ENCODE results near the gene MED31. TPM values are rescaled to one million over a fixed set of nuclear protein-coding genes. Genes with fewer than 3 reads are reported as not detected.

MED31 gene
- total and polyA plus RNA-seq, 2 of the 4 experiments (the other 2 are of a cell fraction): 5.6 to 11.6 TPM

- Histone ChIP-seq H3K56ac (ENCODE audit: extremely low read depth, insufficient read depth, low read length) (peak overlapping the region; percentile 72), H3K9me1 (ENCODE audit: insufficient read depth, low read length) (0 out of 2 replicates have a peak, but pooled peaks cover 1% of the 10 kb centered on the region), H3K4me1 (ENCODE audit: control insufficient read depth, insufficient read depth, low read length) (peaks cover 9% of the 10 kb centered on the region), H3K4me2 (ENCODE audit: low read depth, low read length) (peak overlapping the region; percentile 99), H4K91ac (ENCODE audit: insufficient read depth, low read depth, low read length) (peak overlapping the region; percentile 54), H3K4ac (ENCODE audit: low read depth, low read length) (peak overlapping the region; percentile 87), H4K8ac (ENCODE audit: low read depth in 2 of 2, low read length in 2 of 2) (peak overlapping the region; percentile 77 to 99; a peak in 3 of 4 replicates), H4K5ac (ENCODE audit: low read depth, low read length) (peak overlapping the region; percentile 29), H3K18ac (ENCODE audit: low read depth, low read length) (no peak overlapping the region; the same call in 1 of the 2 replicates), H3K23ac (ENCODE audit: low read depth, low read length) (peak overlapping the region; percentile 92), H2BK5ac (ENCODE audit: low read depth, low read length, poor library complexity, severe bottlenecking) (peak overlapping the region; percentile 79), H3K4me3 (ENCODE audit: insufficient read depth, low read depth, low read length) (peak overlapping the region; percentile 81), H3K9ac (ENCODE audit: low read depth, low read length) (peak overlapping the region; percentile 86), H4K20me1 (ENCODE audit: insufficient read depth, low read length) (peaks cover 2% of the 10 kb centered on the region; the same call in 1 of the 2 replicates), H3K9me3 (ENCODE audit: control insufficient read depth, insufficient read depth, low read length) (no peaks in the 10 kb centered on the region), H3K27ac (ENCODE audit: insufficient read depth, low read length) (peak overlapping the region; percentile 88), H2BK120ac (ENCODE audit: low read depth, low read length) (peak overlapping the region; percentile 11; the same call in 1 of the 2 replicates), H2AFZ (replicated peaks; ENCODE audit: low read length, poor library complexity) (peak overlapping the region; percentile 100), H2AK5ac (ENCODE audit: low read depth, low read length) (peak overlapping the region; percentile 91), H3K27me3 (ENCODE audit: control insufficient read depth, insufficient read depth, low read length) (no peaks in the 10 kb centered on the region), H3K36me3 (ENCODE audit: control insufficient read depth, insufficient read depth, low read length) (peaks cover 5% of the 10 kb centered on the region), H2BK15ac (ENCODE audit: low read depth, low read length) (no peak overlapping the region), H2BK20ac (ENCODE audit: low read depth, low read length) (no peak overlapping the region), H3K79me1 (ENCODE audit: low read depth in 1 of 2, low read length in 2 of 2) (peaks cover 9 to 69% of the 10 kb centered on the region in 2 experiments; a peak in 3 of 4 replicates), H3K14ac (replicated peaks; ENCODE audit: low read depth, low read length) (peak overlapping the region; percentile 89), H2AK9ac (replicated peaks; ENCODE audit: low read depth, low read length, poor library complexity) (peak overlapping the region; percentile 95)
- in situ Hi-C loops (cut with MboI; ENCODE audit: low sequenced_read_pairs) (loop anchor here (10.0 kb wide), 1 partner anchor 167 kb away; no protein-coding TSS in a partner anchor), dilution Hi-C loops (cut with HindIII; ENCODE audit: low sequenced_read_pairs, unreplicated experiment) (no loop called here), intact Hi-C loops (cut with micrococcal nuclease) (loop anchor here (5.0 kb wide), 1 partner anchor 199 kb away; the partner anchor contains the start of gene PIMREG)
- no CpG with 5 or more reads among the region's 20 CpGs for WGBS, 2 experiments (ENCODE audit: extremely low coverage in 2 of 2, insufficient read length in 1 of 2)
- BruUV-seq (replicated peaks): TSS peak; percentile 63
- ChIA-PET POLR2A (ENCODE audit: unreplicated experiment) (interaction anchor here (0.5 to 1.0 kb wide), 2 partner anchors 15 to 87 kb away, joined by 3 to 5 read pairs; no protein-coding TSS in a partner anchor), CTCF (no interaction called here)
- peak; percentile 28 for ATAC-seq (ENCODE audit: low read depth)
- DNase-seq: no peak
- TF ChIP-seq POLR2A (IDR thresholded peaks at IDR 0.05; ENCODE audit: low read depth, low read length): no peak
- no peak for TF ChIP-seq CTCF (conservative IDR thresholded peaks at IDR 0.05; ENCODE audit: low read depth, low read length)
- TF ChIP-seq CHD1 (IDR thresholded peaks at IDR 0.05; ENCODE audit: low read depth, low read length): no peak
- TF ChIP-seq RAD21 (IDR thresholded peaks at IDR 0.05; ENCODE audit: low read length): no peak
- no peak for TF ChIP-seq MAZ (IDR thresholded peaks at IDR 0.05; ENCODE audit: borderline replicate concordance, low read depth, low read length)
- no peak for TF ChIP-seq BHLHE40 (IDR thresholded peaks at IDR 0.05; ENCODE audit: low read depth, low read length)
- no peak for TF ChIP-seq NFE2L2 (IDR thresholded peaks at IDR 0.05; ENCODE audit: low read depth, low read length)
- TF ChIP-seq ELK1 (IDR thresholded peaks at IDR 0.05; ENCODE audit: borderline replicate concordance, low read depth, low read length): no peak
- no peak for TF ChIP-seq FOS (IDR thresholded peaks at IDR 0.05; ENCODE audit: low read depth, low read length)
- TF ChIP-seq MAFK (IDR thresholded peaks at IDR 0.05; ENCODE audit: low read depth, low read length): no peak
- no peak for TF ChIP-seq RCOR1 (IDR thresholded peaks at IDR 0.05; ENCODE audit: insufficient replicate concordance, low read length)
- no peak for TF ChIP-seq SMC3 (IDR thresholded peaks at IDR 0.05; ENCODE audit: low read depth, low read length)
- TF ChIP-seq MXI1 (IDR thresholded peaks at IDR 0.05; ENCODE audit: borderline replicate concordance, low read depth, low read length): no peak
- TF ChIP-seq USF2 (IDR thresholded peaks at IDR 0.05; ENCODE audit: low read depth, low read length): no peak; the same call in 1 of the 2 replicates
- TF ChIP-seq RFX5 (IDR thresholded peaks at IDR 0.05; ENCODE audit: low read depth, low read length): no peak
Observed at GRCh38 chr17:6641247-6641863, 10.1 kb downstream of the MED31 start.
